Measurements from ENCODE around the gene ASB16.
"Not testable (repeated sequence)": the region's sequence is repeated elsewhere in the genome, so short reads cannot be mapped to it uniquely, and the experiment has no call there.

The ASB16 gene

GRCh38 chr17:44170499-44171201 lies at the start of gene ASB16:
TSS of gene ASB16 (plus strand) at chr17:44170704. CDS start at chr17:44170790, 86 bp downstream.
- no peak for DNase-seq

- no peak for DNase-seq
Measured at GRCh38 chr17:44120851-44121605, 49.5 kb upstream of the ASB16 start.

GRCh38 chr17:44121997-44122815 lies 48.3 kb upstream of the ASB16 start:
- no peak for DNase-seq

- DNase-seq: no peak
Measured at GRCh38 chr17:44122816-44123355, 47.6 kb upstream of the ASB16 start.

GRCh38 chr17:44123356-44124117 lies 47.0 kb upstream of the ASB16 start, which contains the start of gene HDAC5:
TSS of gene HDAC5 (minus strand) at chr17:44123641. CDS start at chr17:44117515, 6,126 bp downstream.
- DNase-seq: peak; percentile 94

- no peak for DNase-seq
Measured at GRCh38 chr17:44124118-44124438, 46.4 kb upstream of the ASB16 start.

GRCh38 chr17:44128383-44128782 lies 42.1 kb upstream of the ASB16 start:
- no peak for DNase-seq

- no peak for DNase-seq
Measured at GRCh38 chr17:44130693-44131349, 39.7 kb upstream of the ASB16 start.

GRCh38 chr17:44131372-44131771 lies 39.1 kb upstream of the ASB16 start:
- not testable (repeated sequence) for DNase-seq

- DNase-seq: no peak
Measured at GRCh38 chr17:44132275-44132821, 38.2 kb upstream of the ASB16 start.

- no peak for DNase-seq
Measured at GRCh38 chr17:44133918-44134476, 36.5 kb upstream of the ASB16 start.

- no peak for DNase-seq
Measured at GRCh38 chr17:44134752-44135568, 35.5 kb upstream of the ASB16 start.

GRCh38 chr17:44137891-44138709 lies 32.4 kb upstream of the ASB16 start:
- DNase-seq: peak; percentile 98

GRCh38 chr17:44143921-44144320 lies 26.6 kb upstream of the ASB16 start:
- not testable (repeated sequence) for DNase-seq

GRCh38 chr17:44144966-44145739 lies 25.4 kb upstream of the ASB16 start:
- no peak for DNase-seq

GRCh38 chr17:44146375-44147346 lies 23.8 kb upstream of the ASB16 start:
- DNase-seq: no peak

- no peak for DNase-seq
Measured at GRCh38 chr17:44147812-44148211, 22.7 kb upstream of the ASB16 start.

Data from T1000 (cell line).